ENCODE measurements around the gene ABCA10.

DNA sequence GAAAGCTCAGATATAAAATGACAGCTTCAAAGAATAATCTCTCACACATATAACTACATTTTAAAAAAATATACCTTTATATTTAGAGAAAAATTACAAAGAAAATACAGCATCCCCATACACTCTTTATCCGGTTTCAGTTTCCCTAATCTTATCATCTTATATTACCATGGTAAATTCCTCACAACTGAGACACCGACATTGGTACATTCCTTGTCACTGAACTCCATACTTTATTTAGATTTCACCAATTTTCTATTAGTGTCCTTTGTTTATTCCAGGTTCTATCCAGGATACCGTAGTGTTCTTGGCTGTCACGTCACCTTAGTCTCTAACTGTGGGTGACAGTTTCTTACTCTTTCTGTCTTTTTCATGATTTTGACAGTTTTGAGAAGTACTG is 22.0 kb upstream of the ABCA10 start:
- TF ChIP-seq, protein P1, sequence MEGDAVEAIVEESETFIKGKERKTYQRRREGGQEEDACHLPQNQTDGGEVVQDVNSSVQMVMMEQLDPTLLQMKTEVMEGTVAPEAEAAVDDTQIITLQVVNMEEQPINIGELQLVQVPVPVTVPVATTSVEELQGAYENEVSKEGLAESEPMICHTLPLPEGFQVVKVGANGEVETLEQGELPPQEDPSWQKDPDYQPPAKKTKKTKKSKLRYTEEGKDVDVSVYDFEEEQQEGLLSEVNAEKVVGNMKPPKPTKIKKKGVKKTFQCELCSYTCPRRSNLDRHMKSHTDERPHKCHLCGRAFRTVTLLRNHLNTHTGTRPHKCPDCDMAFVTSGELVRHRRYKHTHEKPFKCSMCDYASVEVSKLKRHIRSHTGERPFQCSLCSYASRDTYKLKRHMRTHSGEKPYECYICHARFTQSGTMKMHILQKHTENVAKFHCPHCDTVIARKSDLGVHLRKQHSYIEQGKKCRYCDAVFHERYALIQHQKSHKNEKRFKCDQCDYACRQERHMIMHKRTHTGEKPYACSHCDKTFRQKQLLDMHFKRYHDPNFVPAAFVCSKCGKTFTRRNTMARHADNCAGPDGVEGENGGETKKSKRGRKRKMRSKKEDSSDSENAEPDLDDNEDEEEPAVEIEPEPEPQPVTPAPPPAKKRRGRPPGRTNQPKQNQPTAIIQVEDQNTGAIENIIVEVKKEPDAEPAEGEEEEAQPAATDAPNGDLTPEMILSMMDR (conservative IDR thresholded peaks at IDR 0.05), result no peak
- no peak for TF ChIP-seq EZH2 (IDR thresholded peaks at IDR 0.05; ENCODE audit: low read depth)
